Activated naive CD4-positive, alpha-beta T cell treated with anti-CD3 and anti-CD28 coated beads, Interleukin-2, amount 10 ng/mL, durations not matched to agents 7 days and 5 days (primary cell): ENCODE data around the gene RBM28.

ENCODE experiments used
- CTCF ChIA-PET: fragments of 350-600 bp; sonication (Branson Sonifier 250); formaldehyde crosslinking; loops from one replicate; lab custom pipeline; 2021; ENCODE audit warnings: antibody characterized with exemption; lab: Charles Lee
- DNase-seq: peaks from one replicate; pipeline ENCODE4 v3.0.0-alpha.2; 2020
- H3K27ac Mint-ChIP-seq: one replicate; pipeline ENCODE4 v1.8.0; 2021; ENCODE audit warnings: mild to moderate bottlenecking, moderate library complexity, mixed read lengths
- H3K27me3 Mint-ChIP-seq: one replicate; pipeline ENCODE4 v1.8.0; 2021; ENCODE audit warnings: mild to moderate bottlenecking, mixed read lengths
- H3K36me3 Mint-ChIP-seq: one replicate; pipeline ENCODE4 v1.8.0; 2021; ENCODE audit warnings: mixed read lengths
- H3K4me1 Mint-ChIP-seq: one replicate; pipeline ENCODE4 v1.8.0; 2021; ENCODE audit warnings: mixed read lengths
- H3K4me3 Mint-ChIP-seq: one replicate; pipeline ENCODE4 v1.8.0; 2021; ENCODE audit warnings: mild to moderate bottlenecking, moderate library complexity, mixed read lengths
- H3K9me3 Mint-ChIP-seq: one replicate; pipeline ENCODE4 v1.8.0; 2021; ENCODE audit warnings: mixed read lengths

Gene RBM28, protein sequence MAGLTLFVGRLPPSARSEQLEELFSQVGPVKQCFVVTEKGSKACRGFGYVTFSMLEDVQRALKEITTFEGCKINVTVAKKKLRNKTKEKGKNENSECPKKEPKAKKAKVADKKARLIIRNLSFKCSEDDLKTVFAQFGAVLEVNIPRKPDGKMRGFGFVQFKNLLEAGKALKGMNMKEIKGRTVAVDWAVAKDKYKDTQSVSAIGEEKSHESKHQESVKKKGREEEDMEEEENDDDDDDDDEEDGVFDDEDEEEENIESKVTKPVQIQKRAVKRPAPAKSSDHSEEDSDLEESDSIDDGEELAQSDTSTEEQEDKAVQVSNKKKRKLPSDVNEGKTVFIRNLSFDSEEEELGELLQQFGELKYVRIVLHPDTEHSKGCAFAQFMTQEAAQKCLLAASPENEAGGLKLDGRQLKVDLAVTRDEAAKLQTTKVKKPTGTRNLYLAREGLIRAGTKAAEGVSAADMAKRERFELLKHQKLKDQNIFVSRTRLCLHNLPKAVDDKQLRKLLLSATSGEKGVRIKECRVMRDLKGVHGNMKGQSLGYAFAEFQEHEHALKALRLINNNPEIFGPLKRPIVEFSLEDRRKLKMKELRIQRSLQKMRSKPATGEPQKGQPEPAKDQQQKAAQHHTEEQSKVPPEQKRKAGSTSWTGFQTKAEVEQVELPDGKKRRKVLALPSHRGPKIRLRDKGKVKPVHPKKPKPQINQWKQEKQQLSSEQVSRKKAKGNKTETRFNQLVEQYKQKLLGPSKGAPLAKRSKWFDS

GRCh38 chr7:128343554-128344430 is at the start of gene RBM28:
Gene RBM28 (minus strand): TSS chr7:128343908. CDS start chr7:128343793, 115 bp downstream.
- DNase-seq: peak; percentile 90
- CTCF ChIA-PET: interaction anchor here (0.9 to 3.2 kb wide), 6 partner anchors 38 to 83 kb away, joined by 3 to 29 read pairs (median 5); no protein-coding TSS in a partner anchor
- peaks cover 11% of the 10 kb centered on the region for H3K27me3 Mint-ChIP-seq
- no peaks in the 10 kb centered on the region for H3K9me3 Mint-ChIP-seq
- peak within 1 kb of the TSS; percentile 88 for H3K4me3 Mint-ChIP-seq
- H3K4me1 Mint-ChIP-seq: peaks cover 26% of the 10 kb centered on the region
- peak within 1 kb of the TSS; percentile 92 for H3K27ac Mint-ChIP-seq
- peaks cover 7% of the 10 kb centered on the region for H3K36me3 Mint-ChIP-seq

GRCh38 chr7:128392446-128393327 is 49.0 kb upstream of the RBM28 start:
- H3K4me1 Mint-ChIP-seq: no peaks in the 10 kb centered on the region
- peaks cover 13% of the 10 kb centered on the region for H3K36me3 Mint-ChIP-seq
- no peak overlapping the region for H3K27ac Mint-ChIP-seq
- H3K27me3 Mint-ChIP-seq: peaks cover 24% of the 10 kb centered on the region
- H3K9me3 Mint-ChIP-seq: no peaks in the 10 kb centered on the region
- no peak for DNase-seq
- CTCF ChIA-PET: interaction anchor here (1.2 to 8.5 kb wide), 2 partner anchors 34 to 43 kb away, joined by 3 to 183 read pairs; no protein-coding TSS in a partner anchor
- no peak overlapping the region for H3K4me3 Mint-ChIP-seq

- H3K4me1 Mint-ChIP-seq: no peaks in the 10 kb centered on the region
- H3K4me3 Mint-ChIP-seq: no peak overlapping the region
- no peak for DNase-seq
- no peak overlapping the region for H3K27ac Mint-ChIP-seq
- CTCF ChIA-PET: interaction anchor here (1.4 to 8.5 kb wide), 3 partner anchors 13 to 43 kb away, joined by 8 to 183 read pairs (median 48); no protein-coding TSS in a partner anchor
- H3K9me3 Mint-ChIP-seq: no peaks in the 10 kb centered on the region
- peaks cover 33% of the 10 kb centered on the region for H3K27me3 Mint-ChIP-seq
- peaks cover 6% of the 10 kb centered on the region for H3K36me3 Mint-ChIP-seq
Observed at GRCh38 chr7:128391805-128392204, 48.1 kb upstream of the RBM28 start.

GRCh38 chr7:128390871-128391565 is 47.3 kb upstream of the RBM28 start:
- H3K27ac Mint-ChIP-seq: no peak overlapping the region
- peaks cover 2% of the 10 kb centered on the region for H3K36me3 Mint-ChIP-seq
- no peak for DNase-seq
- no peaks in the 10 kb centered on the region for H3K9me3 Mint-ChIP-seq
- H3K4me3 Mint-ChIP-seq: no peak overlapping the region
- H3K4me1 Mint-ChIP-seq: no peaks in the 10 kb centered on the region
- CTCF ChIA-PET: interaction anchor here (1.1 to 8.5 kb wide), 6 partner anchors 12 to 46 kb away, joined by 3 to 183 read pairs (median 10); partner anchors contain the start of gene RBM28
- peaks cover 36% of the 10 kb centered on the region for H3K27me3 Mint-ChIP-seq

DNA sequence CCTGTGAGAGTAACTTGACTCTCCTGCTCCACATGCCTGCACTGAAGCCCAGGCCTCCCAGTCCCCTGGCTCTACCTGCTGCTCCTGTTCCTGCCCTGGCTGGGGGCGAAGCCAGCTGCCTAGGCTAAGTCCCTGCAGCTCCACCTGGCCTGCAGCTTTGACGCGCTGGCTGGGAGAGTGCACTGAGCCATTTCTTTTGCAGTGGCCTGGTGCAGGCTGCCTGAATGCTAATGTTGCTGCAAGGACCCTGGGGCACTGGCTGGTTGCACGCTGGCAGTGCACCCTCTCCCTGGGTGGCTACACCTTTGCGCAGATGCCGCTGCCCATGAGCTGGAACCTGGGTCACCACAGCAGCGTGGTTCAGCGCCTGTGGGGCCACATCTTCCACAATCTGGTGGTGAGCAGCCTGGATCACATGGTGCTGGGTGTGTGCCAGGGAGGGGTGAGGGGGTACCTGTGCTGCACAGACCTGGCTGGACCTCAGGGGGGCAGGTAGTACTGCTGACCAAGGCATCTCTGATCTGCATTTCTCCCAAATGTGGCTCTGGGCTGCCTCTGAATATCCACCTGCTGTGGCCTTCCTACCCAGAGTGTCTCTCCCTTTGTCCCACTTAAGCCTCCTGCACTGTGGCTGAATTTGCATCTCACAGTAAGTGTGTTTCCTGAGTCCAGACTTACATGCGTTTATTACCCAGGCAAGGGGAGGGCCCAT is 46.1 kb upstream of the RBM28 start:
- no peak overlapping the region for H3K4me3 Mint-ChIP-seq
- H3K27ac Mint-ChIP-seq: no peak overlapping the region
- H3K27me3 Mint-ChIP-seq: peaks cover 36% of the 10 kb centered on the region
- no peaks in the 10 kb centered on the region for H3K4me1 Mint-ChIP-seq
- H3K9me3 Mint-ChIP-seq: no peaks in the 10 kb centered on the region
- CTCF ChIA-PET: interaction anchor here (1.1 to 8.5 kb wide), 9 partner anchors 8 to 71 kb away, joined by 3 to 183 read pairs (median 11); partner anchors contain the start of gene RBM28
- peaks cover 2% of the 10 kb centered on the region for H3K36me3 Mint-ChIP-seq
- DNase-seq: no peak

DNA sequence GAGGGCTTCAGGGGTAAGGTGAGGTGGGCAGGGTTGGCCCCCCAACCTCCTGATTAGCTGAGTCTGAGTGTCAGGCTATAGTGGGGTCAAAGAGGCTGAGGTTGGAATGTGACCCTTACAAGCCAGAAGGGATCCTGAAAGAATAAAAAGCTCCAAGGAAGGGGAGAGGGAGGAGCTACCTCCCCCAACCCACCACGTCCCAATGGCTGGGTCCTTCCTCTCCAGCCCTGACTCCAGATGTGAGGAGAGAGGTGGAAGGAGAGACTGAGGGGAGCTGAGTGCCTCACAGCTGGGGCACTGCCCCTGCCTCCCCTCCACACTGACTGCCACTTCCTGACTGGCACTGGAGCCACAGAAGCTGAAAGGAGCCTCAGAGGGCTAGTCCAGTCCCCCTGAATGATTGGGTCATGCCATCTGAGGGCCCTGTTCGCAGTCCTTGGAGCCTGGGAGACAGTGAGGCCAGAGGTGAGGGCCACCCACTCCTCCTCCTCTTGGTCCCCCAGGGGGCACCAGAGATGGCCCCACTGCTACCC is 45.4 kb upstream of the RBM28 start:
- no peak overlapping the region for H3K4me3 Mint-ChIP-seq
- H3K27ac Mint-ChIP-seq: no peak overlapping the region
- CTCF ChIA-PET: interaction anchor here (1.1 to 8.5 kb wide), 9 partner anchors 9 to 71 kb away, joined by 3 to 183 read pairs (median 11); partner anchors contain the start of gene RBM28
- no peaks in the 10 kb centered on the region for H3K9me3 Mint-ChIP-seq
- DNase-seq: no peak
- H3K27me3 Mint-ChIP-seq: peaks cover 36% of the 10 kb centered on the region
- H3K4me1 Mint-ChIP-seq: no peaks in the 10 kb centered on the region
- peaks cover 2% of the 10 kb centered on the region for H3K36me3 Mint-ChIP-seq

GRCh38 chr7:128388145-128388485 is 44.4 kb upstream of the RBM28 start:
- Mint-ChIP-seq H3K27me3 (peaks cover 42% of the 10 kb centered on the region), H3K27ac (no peak overlapping the region), H3K4me1 (no peaks in the 10 kb centered on the region), H3K9me3 (no peaks in the 10 kb centered on the region), H3K4me3 (no peak overlapping the region), H3K36me3 (peaks cover 2% of the 10 kb centered on the region)
- DNase-seq: no peak
- CTCF ChIA-PET: interaction anchor here (0.9 to 8.5 kb wide), 18 partner anchors 9 to 252 kb away, joined by 3 to 183 read pairs (median 10); partner anchors contain the start of gene RBM28

- no peaks in the 10 kb centered on the region for H3K4me1 Mint-ChIP-seq
Observed at GRCh38 chr7:128387216-128388144, 43.8 kb upstream of the RBM28 start.

GRCh38 chr7:128385988-128386925 is 42.5 kb upstream of the RBM28 start:
- Mint-ChIP-seq H3K27me3 (peaks cover 46% of the 10 kb centered on the region), H3K4me3 (no peak overlapping the region), H3K4me1 (no peaks in the 10 kb centered on the region), H3K9me3 (no peaks in the 10 kb centered on the region), H3K36me3 (no peaks in the 10 kb centered on the region), H3K27ac (no peak overlapping the region)
- DNase-seq: no peak
- CTCF ChIA-PET: interaction anchor here (0.7 to 8.5 kb wide), 18 partner anchors 7 to 677 kb away, joined by 3 to 183 read pairs (median 8); partner anchors contain the start of gene RBM28

More at GRCh38 chr7:128387216-128388144, 43.8 kb upstream of the RBM28 start:
- peaks cover 2% of the 10 kb centered on the region for H3K36me3 Mint-ChIP-seq
- no peak overlapping the region for H3K27ac Mint-ChIP-seq
- no peak overlapping the region for H3K4me3 Mint-ChIP-seq
- DNase-seq: peak; percentile 78
- H3K9me3 Mint-ChIP-seq: no peaks in the 10 kb centered on the region
- CTCF ChIA-PET: interaction anchor here (0.7 to 8.5 kb wide), 24 partner anchors 8 to 678 kb away, joined by 3 to 183 read pairs (median 6); partner anchors contain the start of gene RBM28
- H3K27me3 Mint-ChIP-seq: peaks cover 42% of the 10 kb centered on the region

- H3K4me1 Mint-ChIP-seq: no peaks in the 10 kb centered on the region
- H3K36me3 Mint-ChIP-seq: no peaks in the 10 kb centered on the region
- DNase-seq: no peak
- H3K9me3 Mint-ChIP-seq: no peaks in the 10 kb centered on the region
- no peak overlapping the region for H3K4me3 Mint-ChIP-seq
- H3K27me3 Mint-ChIP-seq: peaks cover 42% of the 10 kb centered on the region
- H3K27ac Mint-ChIP-seq: no peak overlapping the region
- CTCF ChIA-PET: interaction anchor here (0.6 to 8.5 kb wide), 8 partner anchors 9 to 718 kb away, joined by 3 to 183 read pairs (median 6); no protein-coding TSS in a partner anchor
Observed at GRCh38 chr7:128384726-128385125, 41.0 kb upstream of the RBM28 start.
